Stimulated activated effector memory CD8-positive, alpha-beta T cell treated with anti-CD3 and anti-CD28 coated beads, Interleukin-12 subunit alpha, Interleukin-12 subunit beta, amount 100 ng/mL, for 72 hours (primary cell): Measurements from ENCODE around the gene MBNL2.

ENCODE experiments used
- ATAC-seq: fragments of 150-1000 bp; cut with Tn5 transposase; 2 replicates; pipeline ENCODE4 v1.10.0; 2021
- DNase-seq, 2 donors: peaks; one replicate each; pipeline ENCODE4 v3.0.0; 2021 to 2022; ENCODE audit warnings: low spot score in 2 of 2
- H3K27ac Mint-ChIP-seq: one replicate; pipeline ENCODE4 v1.8.0; 2022; ENCODE audit warnings: mild to moderate bottlenecking, mixed read lengths
- H3K36me3 Mint-ChIP-seq: one replicate; pipeline ENCODE4 v1.8.0; 2022; ENCODE audit warnings: mild to moderate bottlenecking, mixed read lengths
- H3K4me1 Mint-ChIP-seq: one replicate; pipeline ENCODE4 v1.8.0; 2022; ENCODE audit warnings: mixed read lengths
- H3K4me3 Mint-ChIP-seq: one replicate; pipeline ENCODE4 v1.8.0; 2022; ENCODE audit warnings: mild to moderate bottlenecking, mixed read lengths
- H3K9me3 Mint-ChIP-seq: one replicate; pipeline ENCODE4 v1.8.0; 2022; ENCODE audit warnings: mixed read lengths

MBNL2 gene

GRCh38 chr13:97223037-97223710 is 1.0 kb downstream of the MBNL2 start:
- no peak for ATAC-seq
- peak overlapping the region; percentile 98 for H3K27ac Mint-ChIP-seq
- H3K4me3 Mint-ChIP-seq = peak overlapping the region; percentile 76
- no peaks in the 10 kb centered on the region for H3K9me3 Mint-ChIP-seq
- H3K36me3 Mint-ChIP-seq = no peaks in the 10 kb centered on the region
- peaks cover 35% of the 10 kb centered on the region for H3K4me1 Mint-ChIP-seq
- DNase-seq = no peak

- no peaks in the 10 kb centered on the region for H3K9me3 Mint-ChIP-seq
- H3K36me3 Mint-ChIP-seq = no peaks in the 10 kb centered on the region
- H3K4me1 Mint-ChIP-seq = peaks cover 35% of the 10 kb centered on the region
- peak overlapping the region; percentile 76 for H3K4me3 Mint-ChIP-seq
- peak overlapping the region; percentile 98 for H3K27ac Mint-ChIP-seq
- peak in 1 of 2 donors; percentile 60 for DNase-seq
- no peak for ATAC-seq
Measured at GRCh38 chr13:97223711-97224541, 1.8 kb downstream of the MBNL2 start.

- Mint-ChIP-seq H3K4me1 (peaks cover 41% of the 10 kb centered on the region), H3K27ac (peak overlapping the region; percentile 98), H3K4me3 (peak overlapping the region; percentile 76), H3K9me3 (no peaks in the 10 kb centered on the region), H3K36me3 (peaks cover 3% of the 10 kb centered on the region)
- DNase-seq (no peak), ATAC-seq (no peak)
Measured at GRCh38 chr13:97224544-97225300, 2.6 kb downstream of the MBNL2 start.

GRCh38 chr13:97225533-97225932 is 3.4 kb downstream of the MBNL2 start:
- peaks cover 6% of the 10 kb centered on the region for H3K36me3 Mint-ChIP-seq
- H3K4me1 Mint-ChIP-seq = peaks cover 43% of the 10 kb centered on the region
- H3K4me3 Mint-ChIP-seq = peak overlapping the region; percentile 76
- peak in 1 of 2 donors; percentile 58 for DNase-seq
- H3K27ac Mint-ChIP-seq = peak overlapping the region; percentile 98
- ATAC-seq = no peak
- H3K9me3 Mint-ChIP-seq = no peaks in the 10 kb centered on the region

GRCh38 chr13:97226013-97226412 is 3.9 kb downstream of the MBNL2 start:
- no peak for DNase-seq
- peak overlapping the region; percentile 98 for H3K27ac Mint-ChIP-seq
- peaks cover 43% of the 10 kb centered on the region for H3K4me1 Mint-ChIP-seq
- no peak for ATAC-seq
- H3K4me3 Mint-ChIP-seq = peak overlapping the region; percentile 76
- H3K36me3 Mint-ChIP-seq = peaks cover 6% of the 10 kb centered on the region
- H3K9me3 Mint-ChIP-seq = no peaks in the 10 kb centered on the region

GRCh38 chr13:97226788-97227627 is 4.9 kb downstream of the MBNL2 start:
- Mint-ChIP-seq H3K9me3 (no peaks in the 10 kb centered on the region), H3K27ac (peak overlapping the region; percentile 83), H3K36me3 (peaks cover 6% of the 10 kb centered on the region), H3K4me1 (peaks cover 46% of the 10 kb centered on the region), H3K4me3 (peak overlapping the region; percentile 76)
- ATAC-seq = peak; percentile 78
- peak in 1 of 2 donors; percentile 59 for DNase-seq

GRCh38 chr13:97228850-97229521 is 6.9 kb downstream of the MBNL2 start:
- ATAC-seq (no peak), DNase-seq (no peak)
- no peak overlapping the region for H3K4me3 Mint-ChIP-seq
- H3K27ac Mint-ChIP-seq = no peak overlapping the region
- H3K9me3 Mint-ChIP-seq = no peaks in the 10 kb centered on the region
- H3K36me3 Mint-ChIP-seq = peaks cover 11% of the 10 kb centered on the region
- peaks cover 57% of the 10 kb centered on the region for H3K4me1 Mint-ChIP-seq

- Mint-ChIP-seq H3K4me1 (peaks cover 65% of the 10 kb centered on the region), H3K4me3 (no peak overlapping the region), H3K36me3 (peaks cover 17% of the 10 kb centered on the region), H3K9me3 (no peaks in the 10 kb centered on the region), H3K27ac (no peak overlapping the region)
- ATAC-seq (no peak), DNase-seq (no peak)
Measured at GRCh38 chr13:97229699-97230098, 7.6 kb downstream of the MBNL2 start.

- peaks cover 61% of the 10 kb centered on the region for H3K4me1 Mint-ChIP-seq
Measured at GRCh38 chr13:97231118-97231828, 9.1 kb downstream of the MBNL2 start.

GRCh38 chr13:97231829-97232196 is 9.7 kb downstream of the MBNL2 start:
- ATAC-seq = no peak
- Mint-ChIP-seq H3K4me1 (peaks cover 66% of the 10 kb centered on the region), H3K27ac (peak overlapping the region; percentile 15), H3K4me3 (no peak overlapping the region), H3K36me3 (peaks cover 27% of the 10 kb centered on the region), H3K9me3 (no peaks in the 10 kb centered on the region)
- no peak for DNase-seq

More at GRCh38 chr13:97231118-97231828, 9.1 kb downstream of the MBNL2 start:
- H3K36me3 Mint-ChIP-seq = peaks cover 27% of the 10 kb centered on the region
- no peak for ATAC-seq
- no peak overlapping the region for H3K27ac Mint-ChIP-seq
- H3K9me3 Mint-ChIP-seq = no peaks in the 10 kb centered on the region
- no peak for DNase-seq
- H3K4me3 Mint-ChIP-seq = no peak overlapping the region

GRCh38 chr13:97233499-97233898 is 11.4 kb downstream of the MBNL2 start:
- H3K4me1 Mint-ChIP-seq = peaks cover 69% of the 10 kb centered on the region
- H3K4me3 Mint-ChIP-seq = no peak overlapping the region

GRCh38 chr13:97234236-97234635 is 12.1 kb downstream of the MBNL2 start:
- no peak for DNase-seq
- Mint-ChIP-seq H3K4me3 (no peak overlapping the region), H3K4me1 (peaks cover 75% of the 10 kb centered on the region), H3K36me3 (peaks cover 27% of the 10 kb centered on the region), H3K9me3 (no peaks in the 10 kb centered on the region), H3K27ac (no peak overlapping the region)
- ATAC-seq = no peak

More at GRCh38 chr13:97233499-97233898, 11.4 kb downstream of the MBNL2 start:
- Mint-ChIP-seq H3K9me3 (no peaks in the 10 kb centered on the region), H3K27ac (no peak overlapping the region), H3K36me3 (peaks cover 27% of the 10 kb centered on the region)
- ATAC-seq = no peak
- no peak for DNase-seq

GRCh38 chr13:97234742-97235141 is 12.6 kb downstream of the MBNL2 start:
- H3K36me3 Mint-ChIP-seq = peaks cover 23% of the 10 kb centered on the region
- DNase-seq = no peak
- H3K27ac Mint-ChIP-seq = no peak overlapping the region
- H3K4me3 Mint-ChIP-seq = no peak overlapping the region
- no peak for ATAC-seq
- H3K4me1 Mint-ChIP-seq = peaks cover 75% of the 10 kb centered on the region
- no peaks in the 10 kb centered on the region for H3K9me3 Mint-ChIP-seq
